ENCODE measurements around the gene DENND1A. TPM values are rescaled to one million over a fixed set of nuclear protein-coding genes. Genes with fewer than 3 reads are reported as not detected.
A peak's percentile ranks its signal among the peaks of the same experiment; 100 is the strongest.

The DENND1A gene
- total and polyA plus RNA-seq, 2 experiments from 2014 or later: 13.1 to 28.7 TPM

DNA sequence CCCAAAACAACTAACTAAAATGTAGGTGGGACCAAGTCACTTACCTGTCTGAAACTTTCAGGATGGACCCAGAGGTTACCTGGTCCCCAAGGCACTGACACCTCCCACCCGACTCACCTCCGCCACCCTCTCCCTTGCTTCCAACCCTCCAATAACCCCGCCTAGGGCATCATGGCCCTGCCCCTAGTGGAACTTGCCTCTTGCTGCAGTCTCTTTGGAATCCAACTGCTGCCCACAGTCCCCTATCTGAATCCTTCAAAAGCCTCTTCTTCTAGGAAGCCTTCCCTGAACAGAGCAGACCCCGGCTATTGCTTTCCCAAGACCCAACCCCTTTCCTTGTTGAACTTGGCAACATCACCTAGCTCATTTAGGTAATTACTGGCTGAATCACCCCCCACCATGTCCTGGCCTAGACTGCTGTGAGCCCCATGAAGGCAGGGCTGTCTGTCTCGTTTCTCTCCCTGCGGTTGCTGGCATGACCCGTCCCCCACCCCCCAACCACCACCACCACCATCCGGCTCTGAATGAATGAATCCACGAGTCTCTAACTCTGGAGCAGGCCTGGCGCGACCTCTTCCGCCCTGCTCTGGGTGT is 564.5 kb downstream of the DENND1A start (continued):
- TF ChIP-seq REST (IDR thresholded peaks at IDR 0.05; ENCODE audit: unreplicated experiment) (no peak), JUNB (IDR thresholded peaks at IDR 0.05; ENCODE audit: unreplicated experiment) (no peak), EZH2phosphoT487 (IDR thresholded peaks at IDR 0.05; ENCODE audit: unreplicated experiment) (no peak), CREB1 (CRISPR knock-in tag; IDR thresholded peaks at IDR 0.05; ENCODE audit: low read depth) (no peak)
- TF ChIP-seq, protein P1, sequence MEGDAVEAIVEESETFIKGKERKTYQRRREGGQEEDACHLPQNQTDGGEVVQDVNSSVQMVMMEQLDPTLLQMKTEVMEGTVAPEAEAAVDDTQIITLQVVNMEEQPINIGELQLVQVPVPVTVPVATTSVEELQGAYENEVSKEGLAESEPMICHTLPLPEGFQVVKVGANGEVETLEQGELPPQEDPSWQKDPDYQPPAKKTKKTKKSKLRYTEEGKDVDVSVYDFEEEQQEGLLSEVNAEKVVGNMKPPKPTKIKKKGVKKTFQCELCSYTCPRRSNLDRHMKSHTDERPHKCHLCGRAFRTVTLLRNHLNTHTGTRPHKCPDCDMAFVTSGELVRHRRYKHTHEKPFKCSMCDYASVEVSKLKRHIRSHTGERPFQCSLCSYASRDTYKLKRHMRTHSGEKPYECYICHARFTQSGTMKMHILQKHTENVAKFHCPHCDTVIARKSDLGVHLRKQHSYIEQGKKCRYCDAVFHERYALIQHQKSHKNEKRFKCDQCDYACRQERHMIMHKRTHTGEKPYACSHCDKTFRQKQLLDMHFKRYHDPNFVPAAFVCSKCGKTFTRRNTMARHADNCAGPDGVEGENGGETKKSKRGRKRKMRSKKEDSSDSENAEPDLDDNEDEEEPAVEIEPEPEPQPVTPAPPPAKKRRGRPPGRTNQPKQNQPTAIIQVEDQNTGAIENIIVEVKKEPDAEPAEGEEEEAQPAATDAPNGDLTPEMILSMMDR (conservative IDR thresholded peaks at IDR 0.05; ENCODE audit: low read depth in 2 of 2): peak; percentile 34 to 53

DNA sequence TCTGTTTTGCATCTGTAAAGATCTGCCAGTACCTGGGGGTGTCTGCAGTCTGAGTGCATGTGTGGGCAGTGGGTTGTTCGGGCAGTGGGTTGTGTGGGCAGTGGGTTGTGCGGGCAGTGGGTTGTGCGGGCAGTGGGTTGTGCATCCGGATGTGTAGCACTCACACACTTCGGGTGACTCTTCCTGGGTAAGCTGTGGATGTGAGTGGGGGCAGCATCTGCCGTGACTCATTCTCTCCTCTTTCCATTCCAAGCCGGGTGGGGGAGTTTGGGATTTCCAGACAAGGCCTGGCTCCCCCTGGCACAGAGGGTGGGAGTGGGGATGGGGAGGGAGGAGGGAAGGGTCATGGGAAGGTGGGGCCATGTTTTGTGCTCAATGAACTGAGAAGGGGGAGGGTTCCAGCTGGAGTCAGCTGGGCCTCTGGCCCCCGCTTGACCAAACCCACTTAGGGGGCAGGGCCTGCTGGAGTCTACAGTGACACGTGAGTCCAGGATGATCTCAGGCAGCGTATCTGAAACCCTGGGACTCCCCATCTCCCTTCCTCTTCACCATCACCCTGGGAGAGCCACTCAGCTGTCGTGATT is 565.6 kb downstream of the DENND1A start:
- H3K9me3 Mint-ChIP-seq: no peaks in the 10 kb centered on the region; the same call in 2 of the 3 replicates
- H3K4me1 Mint-ChIP-seq: peaks cover 49% of the 10 kb centered on the region
- Histone ChIP-seq H3K27me3 (ENCODE audit: insufficient read depth) (0 out of 2 replicates have a peak, but pooled peaks cover 6% of the 10 kb centered on the region), H3K79me2 (replicated peaks; ENCODE audit: insufficient read depth) (no peaks in the 10 kb centered on the region), H3F3A (replicated peaks; ENCODE audit: low read depth) (0 out of 2 replicates have a peak, but pooled peaks cover 8% of the 10 kb centered on the region), H3K36me3 (ENCODE audit: insufficient read depth) (no peaks in the 10 kb centered on the region), H3K4me3 (no peak overlapping the region), H4K20me1 (replicated peaks; ENCODE audit: insufficient read depth) (no peaks in the 10 kb centered on the region), H3K9me2 (ENCODE audit: insufficient read depth) (no peaks in the 10 kb centered on the region), H3K4me2 (no peak overlapping the region), H3K27ac (ENCODE audit: low read depth) (no peak overlapping the region), H2AFZ (no peak overlapping the region), H3K4me1 (ENCODE audit: insufficient read depth) (peaks cover 23% of the 10 kb centered on the region)
- H3K36me3 Mint-ChIP-seq (ENCODE audit: low read depth): no peaks in the 10 kb centered on the region
- no peak overlapping the region for H3K4me3 Mint-ChIP-seq
- ATAC-seq (no peak), DNase-seq (ENCODE audit: low spot score) (no peak)
- H3K27me3 Mint-ChIP-seq (ENCODE audit: insufficient read depth, low read depth, poor library complexity): peaks cover 23% of the 10 kb centered on the region
- no peak overlapping the region for H3K27ac Mint-ChIP-seq
- TF ChIP-seq REST (IDR thresholded peaks at IDR 0.05; ENCODE audit: unreplicated experiment) (no peak), ZNF462 (CRISPR knock-in tag; IDR thresholded peaks at IDR 0.05) (no peak), NANOG (IDR thresholded peaks at IDR 0.05; ENCODE audit: borderline replicate concordance) (no peak), POLR2AphosphoS5 (IDR thresholded peaks at IDR 0.05; ENCODE audit: low read depth) (no peak), JUNB (IDR thresholded peaks at IDR 0.05; ENCODE audit: unreplicated experiment) (no peak)
